TTC549 (cell line): ENCODE data around the gene GLT6D1.
"Not testable (repeated sequence)": the region's sequence is repeated elsewhere in the genome, so short reads cannot be mapped to it uniquely, and the experiment has no call there.

Source experiments
- FAIRE-seq: peaks from 2 replicates; lab custom pipeline; 2012; peaks lifted over from hg19 to GRCh38; lab: Jason Lieb, UNC

GLT6D1 gene

DNA sequence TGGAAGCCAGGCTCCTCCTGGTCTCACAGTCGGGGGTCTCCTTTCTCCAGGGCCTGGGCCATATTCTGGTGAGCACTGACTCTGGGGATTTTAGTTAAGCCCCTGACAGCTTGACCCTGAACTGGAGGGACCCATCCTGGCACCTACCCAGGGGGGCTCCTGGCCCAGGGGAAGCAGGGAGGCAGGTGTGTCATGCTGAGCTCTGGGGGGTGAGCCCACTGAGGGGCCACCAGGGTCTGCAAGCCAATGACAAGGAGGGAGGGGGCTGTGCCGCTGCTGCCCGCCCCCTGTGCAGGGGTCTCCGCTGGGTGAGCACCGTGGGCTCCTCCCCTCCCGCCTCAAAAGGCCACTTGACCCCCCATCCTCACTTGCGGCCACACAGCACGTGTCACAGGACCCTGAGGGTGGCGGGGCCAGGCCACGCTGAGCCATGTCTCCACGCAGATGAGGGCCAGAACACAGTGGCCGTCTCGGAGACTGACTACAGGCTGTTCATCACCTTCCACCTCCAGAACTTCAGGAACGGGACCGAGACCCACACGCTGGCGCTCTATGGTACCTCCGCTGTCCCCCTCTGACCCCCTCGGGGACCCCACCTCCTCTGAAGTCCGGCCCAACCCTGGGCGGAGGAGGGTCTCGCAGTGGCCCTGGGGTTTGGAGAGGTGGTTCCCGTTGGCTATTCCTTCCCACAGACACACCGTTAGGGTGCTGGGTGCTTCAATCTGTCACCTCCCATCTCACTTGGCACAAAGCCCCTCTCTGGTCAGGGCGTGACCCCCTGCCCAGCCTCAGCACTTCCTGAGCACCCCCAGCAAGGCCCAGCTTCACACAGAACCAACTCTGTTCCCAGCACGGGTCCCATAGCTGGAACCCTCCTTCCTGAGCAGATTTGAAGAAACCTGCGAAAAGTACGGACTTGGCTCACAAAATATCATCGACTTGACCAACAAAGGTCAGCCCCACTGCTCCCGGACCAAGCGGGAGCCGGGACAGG is 25.8 kb upstream of the GLT6D1 start:
- no peak for FAIRE-seq

GRCh38 chr9:135664266-135664665 is 24.9 kb upstream of the GLT6D1 start:
- no peak for FAIRE-seq

DNA sequence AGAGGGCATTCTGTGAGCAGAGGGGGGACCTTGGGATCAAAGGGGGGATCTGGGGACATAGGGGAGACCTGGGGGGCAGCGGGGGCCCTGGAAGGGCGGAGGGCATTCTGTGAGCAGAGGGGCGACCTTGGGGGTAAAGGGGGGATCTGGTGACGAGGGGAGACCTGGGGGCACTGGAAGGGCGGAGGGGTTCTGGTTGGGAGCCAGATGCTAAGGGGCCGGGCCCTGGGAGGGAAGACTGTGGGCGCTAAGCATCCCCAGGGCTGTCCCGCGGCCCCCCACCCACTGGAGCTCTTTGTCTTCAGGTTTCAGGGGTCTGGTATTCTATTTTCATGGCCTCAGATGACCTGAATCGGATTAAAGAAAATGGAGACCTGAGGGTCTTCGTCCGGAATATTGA is 24.5 kb upstream of the GLT6D1 start:
- FAIRE-seq = no peak

DNA sequence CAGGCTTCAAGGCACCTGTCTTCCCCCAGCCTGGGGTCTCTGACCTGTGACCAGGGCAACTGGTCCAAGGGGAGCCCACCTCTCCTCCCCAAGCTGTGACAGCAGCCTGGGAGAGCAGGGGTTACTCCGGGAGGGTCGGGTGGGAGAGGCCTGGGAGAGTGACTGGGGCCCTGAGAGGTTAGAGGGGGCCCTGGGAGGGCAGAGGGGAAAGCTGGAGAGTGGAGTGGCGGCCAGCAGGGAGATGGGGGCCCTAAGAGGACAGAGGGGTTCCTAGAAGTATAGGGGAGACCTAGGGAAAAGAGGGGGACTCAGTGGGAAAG is 24.1 kb upstream of the GLT6D1 start:
- no peak for FAIRE-seq

GRCh38 chr9:135662758-135663450 is 23.6 kb upstream of the GLT6D1 start, which contains the start of gene LCN9:
TSS of gene LCN9 (plus strand) at chr9:135663309. CDS start at chr9:135663322, 13 bp downstream.
- no peak for FAIRE-seq

DNA sequence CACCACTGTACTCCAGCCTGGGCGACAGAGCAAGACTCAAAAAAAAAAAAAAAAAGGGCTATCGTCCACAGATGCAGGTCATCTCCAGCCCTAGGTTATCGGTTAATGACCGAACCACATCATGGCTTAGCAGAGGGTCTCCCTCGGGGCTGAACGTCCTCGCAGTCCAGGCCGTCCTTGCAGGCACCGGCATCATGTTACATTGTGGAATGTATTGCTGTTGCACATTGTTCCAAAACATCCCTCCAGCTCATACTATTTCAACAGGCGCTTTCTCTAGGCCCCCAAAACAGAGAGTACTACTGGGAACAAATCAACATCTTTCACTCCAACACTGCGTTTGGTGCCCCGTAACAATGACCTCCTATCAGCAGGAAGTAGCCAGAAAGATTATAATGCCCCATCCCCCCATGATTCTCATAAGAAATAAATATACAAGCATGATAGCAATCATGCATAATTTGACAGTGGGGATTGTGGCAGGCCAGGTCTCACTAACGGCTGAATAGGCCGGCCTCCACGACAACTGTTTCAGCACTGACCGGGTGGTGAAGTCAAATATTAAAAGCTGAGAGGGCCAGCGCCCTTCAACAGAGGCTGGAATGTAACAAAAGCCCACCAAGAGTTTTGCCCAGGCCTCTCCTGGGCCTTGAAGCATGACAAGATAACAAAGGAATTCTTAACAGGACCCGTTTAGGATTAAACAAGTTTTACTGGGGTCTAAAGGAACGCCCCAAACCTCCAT is 22.6 kb upstream of the GLT6D1 start:
- no peak for FAIRE-seq

GRCh38 chr9:135660407-135660806 is 21.1 kb upstream of the GLT6D1 start:
- FAIRE-seq = no peak

- FAIRE-seq = no peak
These were observed 19.9 kb upstream of the GLT6D1 start for GRCh38 chr9:135659252-135659651.

GRCh38 chr9:135657416-135657815 is 18.1 kb upstream of the GLT6D1 start:
- no peak for FAIRE-seq

DNA sequence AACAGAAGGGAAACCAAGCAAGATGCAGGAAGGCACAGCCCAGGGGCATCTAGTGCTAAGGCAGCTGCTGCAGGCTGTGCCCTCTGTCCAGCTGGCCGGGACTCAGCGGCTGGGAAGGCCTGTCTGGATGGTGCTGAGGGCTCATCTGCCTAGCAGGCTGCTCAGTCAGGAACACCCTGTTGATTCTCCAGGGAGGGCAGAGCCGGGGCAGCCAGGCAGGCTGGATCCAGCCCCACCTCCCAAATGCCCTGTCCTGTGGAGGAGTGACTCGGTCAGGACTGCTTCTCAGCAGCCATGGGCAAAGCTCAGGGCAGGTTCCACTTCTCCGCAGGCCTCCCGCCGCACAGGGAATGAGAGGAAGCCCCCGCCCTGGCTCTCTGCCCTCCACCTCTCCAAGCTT is 16.0 kb upstream of the GLT6D1 start:
- FAIRE-seq = no peak

- no peak for FAIRE-seq
These were observed 11.1 kb upstream of the GLT6D1 start for GRCh38 chr9:135650408-135650807.

DNA sequence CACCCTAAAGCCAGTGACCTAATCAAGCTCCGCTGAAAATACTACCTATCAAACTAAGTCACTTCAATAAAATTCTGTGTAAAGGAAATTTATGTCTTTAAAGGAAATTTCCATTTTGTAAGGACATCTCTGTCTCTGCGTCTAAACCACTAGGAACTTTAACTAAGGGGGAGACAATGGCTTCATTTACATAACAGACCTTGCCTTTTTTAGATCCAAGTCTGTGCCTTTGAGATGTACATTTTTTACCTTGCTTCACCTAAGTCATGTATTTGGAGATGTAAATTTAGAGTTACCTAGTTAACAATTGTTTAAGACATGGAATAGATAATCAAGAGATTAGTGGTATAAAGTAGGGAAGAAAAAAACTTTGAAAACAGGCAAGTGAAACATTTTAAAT is 10.2 kb upstream of the GLT6D1 start:
- no peak for FAIRE-seq

GRCh38 chr9:135648494-135649410 is 9.4 kb upstream of the GLT6D1 start:
- FAIRE-seq = no peak

DNA sequence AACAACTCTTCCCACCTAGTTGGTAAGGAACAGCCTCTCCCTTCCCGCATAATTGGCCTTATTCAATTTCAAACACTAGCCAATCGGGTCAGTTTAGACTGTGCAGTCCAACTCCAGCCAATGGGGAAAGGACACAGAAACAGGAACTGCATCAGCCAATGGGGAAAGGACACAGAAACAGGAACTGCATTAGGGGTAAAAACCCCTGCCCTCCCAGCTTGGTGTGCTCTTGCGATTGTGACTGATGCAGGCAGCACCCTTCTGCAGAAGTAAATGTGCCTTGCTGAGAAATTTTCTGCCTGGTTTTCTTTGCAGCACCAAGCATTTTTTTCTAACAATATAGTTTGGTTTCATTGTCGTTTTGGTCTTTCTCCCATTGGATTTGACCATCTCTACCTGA is 8.5 kb upstream of the GLT6D1 start:
- no peak for FAIRE-seq

DNA sequence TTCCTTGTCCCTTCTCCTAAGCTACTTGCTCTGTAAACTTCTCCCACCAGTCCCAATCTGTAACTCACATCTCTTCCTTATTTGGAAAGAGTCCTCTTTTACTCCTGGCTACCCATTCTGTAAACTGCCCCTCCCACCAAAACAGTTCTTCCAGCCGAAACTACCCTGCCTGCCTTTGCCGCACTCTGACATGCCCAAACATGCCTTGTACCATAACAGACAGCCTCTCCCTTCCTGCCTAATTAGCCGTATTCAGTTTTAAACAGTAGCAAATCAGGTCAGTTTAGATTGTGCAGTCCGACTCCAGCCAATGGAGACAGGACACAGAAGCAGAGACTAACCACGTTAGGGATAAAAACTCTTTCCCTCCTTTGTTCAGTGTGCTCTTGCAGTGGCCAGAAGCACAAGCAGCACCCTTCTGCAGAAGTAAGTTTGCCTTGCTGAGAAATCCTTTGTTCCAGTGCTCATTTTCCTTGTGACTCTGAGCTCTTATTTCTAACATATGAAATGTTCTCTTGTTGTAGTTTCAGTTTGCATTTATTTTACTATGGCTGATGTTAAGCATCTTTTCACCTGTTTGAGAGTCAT is 5.4 kb upstream of the GLT6D1 start:
- no peak for FAIRE-seq

DNA sequence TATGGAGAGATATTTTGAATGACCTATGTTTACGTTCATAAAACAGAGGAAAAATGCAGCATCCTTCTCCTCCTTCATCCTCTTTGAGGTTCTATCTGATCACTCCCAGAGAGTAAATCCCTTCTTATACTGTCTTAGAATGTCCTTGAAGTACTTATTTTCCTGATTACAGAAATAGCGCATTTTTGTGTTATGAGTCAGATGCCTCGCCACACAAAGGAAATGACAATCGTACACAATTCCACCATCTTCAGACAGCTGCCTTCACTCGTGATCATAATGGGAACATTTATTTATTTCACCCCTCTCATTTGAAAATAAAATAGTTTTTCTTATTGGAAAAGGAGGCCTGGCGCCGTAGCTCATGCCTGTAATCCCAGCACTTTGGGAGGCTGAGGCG is 2.4 kb upstream of the GLT6D1 start:
- FAIRE-seq = no peak

DNA sequence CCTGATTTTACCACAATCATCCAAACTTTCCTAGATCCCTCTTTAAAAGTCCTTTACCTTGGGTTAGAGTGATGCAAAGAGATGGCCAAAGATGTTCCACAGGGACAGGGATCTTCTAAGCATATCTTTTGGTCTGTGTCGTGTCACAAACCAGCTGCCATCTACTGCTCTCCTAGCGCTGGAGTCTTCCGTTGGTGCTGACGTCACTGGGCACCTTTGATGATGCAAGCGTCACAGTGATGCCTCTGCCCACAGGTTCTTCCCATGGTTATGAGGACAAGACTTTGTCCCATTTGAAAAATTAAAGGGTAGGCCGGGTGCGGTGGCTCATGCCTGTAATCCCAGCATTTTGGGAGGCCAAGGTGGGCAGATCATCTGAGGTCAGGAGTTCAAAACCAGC is 1.7 kb upstream of the GLT6D1 start:
- FAIRE-seq = no peak

DNA sequence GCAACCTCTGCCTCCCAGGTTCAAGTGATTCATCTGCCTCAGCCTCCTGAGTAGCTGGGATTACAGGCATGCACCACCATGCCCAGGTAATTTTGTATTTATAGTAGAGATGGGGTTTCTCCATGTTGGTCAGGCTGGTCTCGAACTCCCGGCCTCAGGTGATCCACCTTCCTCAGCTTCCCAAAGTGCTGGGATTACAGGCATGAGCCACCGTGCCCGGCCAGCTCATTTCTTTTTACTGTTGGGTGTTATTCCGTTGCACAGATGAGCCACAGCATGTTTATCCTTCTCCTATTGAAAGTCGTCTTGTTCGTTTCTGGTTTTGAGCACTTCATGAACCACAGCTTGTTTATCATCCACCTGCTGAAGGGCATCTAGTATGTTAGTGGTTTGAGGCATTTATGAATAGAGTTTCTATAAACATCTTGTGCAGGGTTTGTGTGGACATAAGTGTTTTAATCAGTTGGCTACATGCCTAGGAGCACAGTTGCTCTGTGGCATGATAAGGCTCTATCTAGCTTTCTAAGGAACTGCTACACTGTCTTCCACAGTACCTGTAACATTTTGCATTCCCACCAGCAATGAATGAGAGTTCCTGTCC is 2.3 kb downstream of the GLT6D1 start:
- not testable (repeated sequence) for FAIRE-seq

GRCh38 chr9:135632841-135633240 is 6.5 kb downstream of the GLT6D1 start:
- no peak for FAIRE-seq

- no peak for FAIRE-seq
These were observed 15.1 kb downstream of the GLT6D1 start for GRCh38 chr9:135624282-135624681.
